Measurements from ENCODE around the gene PTPRG.

- TF ChIP-seq, protein P1, sequence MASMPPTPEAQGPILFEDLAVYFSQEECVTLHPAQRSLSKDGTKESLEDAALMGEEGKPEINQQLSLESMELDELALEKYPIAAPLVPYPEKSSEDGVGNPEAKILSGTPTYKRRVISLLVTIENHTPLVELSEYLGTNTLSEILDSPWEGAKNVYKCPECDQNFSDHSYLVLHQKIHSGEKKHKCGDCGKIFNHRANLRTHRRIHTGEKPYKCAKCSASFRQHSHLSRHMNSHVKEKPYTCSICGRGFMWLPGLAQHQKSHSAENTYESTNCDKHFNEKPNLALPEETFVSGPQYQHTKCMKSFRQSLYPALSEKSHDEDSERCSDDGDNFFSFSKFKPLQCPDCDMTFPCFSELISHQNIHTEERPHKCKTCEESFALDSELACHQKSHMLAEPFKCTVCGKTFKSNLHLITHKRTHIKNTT (CRISPR knock-in tag; IDR thresholded peaks at IDR 0.05) = no peak
- TF ChIP-seq KDM5B (CRISPR knock-in tag; IDR thresholded peaks at IDR 0.05; ENCODE audit: borderline replicate concordance) (no peak), SETDB1 (CRISPR knock-in tag; IDR thresholded peaks at IDR 0.05; ENCODE audit: borderline replicate concordance) (no peak)
- TF ChIP-seq, protein P2, sequence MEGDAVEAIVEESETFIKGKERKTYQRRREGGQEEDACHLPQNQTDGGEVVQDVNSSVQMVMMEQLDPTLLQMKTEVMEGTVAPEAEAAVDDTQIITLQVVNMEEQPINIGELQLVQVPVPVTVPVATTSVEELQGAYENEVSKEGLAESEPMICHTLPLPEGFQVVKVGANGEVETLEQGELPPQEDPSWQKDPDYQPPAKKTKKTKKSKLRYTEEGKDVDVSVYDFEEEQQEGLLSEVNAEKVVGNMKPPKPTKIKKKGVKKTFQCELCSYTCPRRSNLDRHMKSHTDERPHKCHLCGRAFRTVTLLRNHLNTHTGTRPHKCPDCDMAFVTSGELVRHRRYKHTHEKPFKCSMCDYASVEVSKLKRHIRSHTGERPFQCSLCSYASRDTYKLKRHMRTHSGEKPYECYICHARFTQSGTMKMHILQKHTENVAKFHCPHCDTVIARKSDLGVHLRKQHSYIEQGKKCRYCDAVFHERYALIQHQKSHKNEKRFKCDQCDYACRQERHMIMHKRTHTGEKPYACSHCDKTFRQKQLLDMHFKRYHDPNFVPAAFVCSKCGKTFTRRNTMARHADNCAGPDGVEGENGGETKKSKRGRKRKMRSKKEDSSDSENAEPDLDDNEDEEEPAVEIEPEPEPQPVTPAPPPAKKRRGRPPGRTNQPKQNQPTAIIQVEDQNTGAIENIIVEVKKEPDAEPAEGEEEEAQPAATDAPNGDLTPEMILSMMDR (CRISPR knock-in tag; IDR thresholded peaks at IDR 0.05) = no peak
Measured at GRCh38 chr3:61908382-61908781, 347.0 kb downstream of the PTPRG start.

Data from HepG2 (cell line).